ENCODE results near the gene ODAD2.

GRCh38 chr10:27899058-27899457, 99.8 kb downstream of the ODAD2 start:
- no peak for TF ChIP-seq POLR2A (IDR thresholded peaks at IDR 0.05)
- TF ChIP-seq CTCF (IDR thresholded peaks at IDR 0.05): no peak
- TF ChIP-seq POLR2AphosphoS5 (IDR thresholded peaks at IDR 0.05): no peak
